Measurements from ENCODE around the gene HES6.

- TF ChIP-seq, protein P1, sequence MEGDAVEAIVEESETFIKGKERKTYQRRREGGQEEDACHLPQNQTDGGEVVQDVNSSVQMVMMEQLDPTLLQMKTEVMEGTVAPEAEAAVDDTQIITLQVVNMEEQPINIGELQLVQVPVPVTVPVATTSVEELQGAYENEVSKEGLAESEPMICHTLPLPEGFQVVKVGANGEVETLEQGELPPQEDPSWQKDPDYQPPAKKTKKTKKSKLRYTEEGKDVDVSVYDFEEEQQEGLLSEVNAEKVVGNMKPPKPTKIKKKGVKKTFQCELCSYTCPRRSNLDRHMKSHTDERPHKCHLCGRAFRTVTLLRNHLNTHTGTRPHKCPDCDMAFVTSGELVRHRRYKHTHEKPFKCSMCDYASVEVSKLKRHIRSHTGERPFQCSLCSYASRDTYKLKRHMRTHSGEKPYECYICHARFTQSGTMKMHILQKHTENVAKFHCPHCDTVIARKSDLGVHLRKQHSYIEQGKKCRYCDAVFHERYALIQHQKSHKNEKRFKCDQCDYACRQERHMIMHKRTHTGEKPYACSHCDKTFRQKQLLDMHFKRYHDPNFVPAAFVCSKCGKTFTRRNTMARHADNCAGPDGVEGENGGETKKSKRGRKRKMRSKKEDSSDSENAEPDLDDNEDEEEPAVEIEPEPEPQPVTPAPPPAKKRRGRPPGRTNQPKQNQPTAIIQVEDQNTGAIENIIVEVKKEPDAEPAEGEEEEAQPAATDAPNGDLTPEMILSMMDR (IDR thresholded peaks at IDR 0.05 in 4 of 5, conservative IDR thresholded peaks at IDR 0.05 in 1 of 5): no peak
- TF ChIP-seq POLR2A (IDR thresholded peaks at IDR 0.05): no peak
These were observed 37.3 kb downstream of the HES6 start for GRCh38 chr2:238202326-238203093.

Data from gastrocnemius medialis (tissue), 4 donors.